ENCODE results near the gene CNPY1.

Gene CNPY1

DNA sequence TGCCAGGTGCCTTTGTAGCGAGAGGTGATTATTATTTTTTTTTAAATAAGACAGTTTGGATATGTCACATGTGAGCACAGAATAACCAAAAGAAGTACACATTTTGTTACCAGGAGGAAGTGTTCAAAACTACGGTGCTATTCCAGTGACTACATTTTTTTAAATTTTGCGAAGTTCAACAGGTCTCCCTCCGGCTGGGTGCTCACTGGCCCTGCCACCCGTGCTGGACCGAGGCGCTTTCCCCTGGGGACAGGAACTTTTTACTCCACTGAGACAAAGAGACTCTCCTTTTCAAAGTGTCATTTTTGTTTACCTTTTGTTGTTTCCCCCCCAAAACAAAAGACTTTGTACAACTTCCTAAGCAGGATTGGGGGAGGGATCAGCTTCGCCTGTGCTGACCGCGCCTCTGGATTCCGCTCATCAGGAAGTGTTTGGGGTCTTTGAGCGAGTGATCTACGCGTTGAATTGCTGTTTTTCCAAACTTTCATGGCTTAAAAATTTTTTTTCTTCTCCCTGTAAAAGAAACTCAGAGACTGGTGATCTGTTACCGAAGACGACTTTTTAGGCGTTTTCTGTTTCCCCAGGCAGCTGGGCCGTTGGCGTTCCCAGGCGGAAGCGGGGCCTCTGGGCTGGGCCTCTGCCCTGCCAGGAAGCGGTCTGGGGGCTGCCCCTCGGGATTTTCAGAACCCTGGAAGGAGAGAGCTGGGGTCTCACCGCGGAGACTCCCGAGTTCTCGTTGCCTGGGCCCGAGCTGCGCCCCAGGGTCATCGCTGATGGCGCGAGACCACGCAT is 81.2 kb downstream of the CNPY1 start:
- FAIRE-seq, result no peak

- FAIRE-seq, result no peak
These were observed 82.2 kb downstream of the CNPY1 start for GRCh38 chr7:155464183-155464582.

DNA sequence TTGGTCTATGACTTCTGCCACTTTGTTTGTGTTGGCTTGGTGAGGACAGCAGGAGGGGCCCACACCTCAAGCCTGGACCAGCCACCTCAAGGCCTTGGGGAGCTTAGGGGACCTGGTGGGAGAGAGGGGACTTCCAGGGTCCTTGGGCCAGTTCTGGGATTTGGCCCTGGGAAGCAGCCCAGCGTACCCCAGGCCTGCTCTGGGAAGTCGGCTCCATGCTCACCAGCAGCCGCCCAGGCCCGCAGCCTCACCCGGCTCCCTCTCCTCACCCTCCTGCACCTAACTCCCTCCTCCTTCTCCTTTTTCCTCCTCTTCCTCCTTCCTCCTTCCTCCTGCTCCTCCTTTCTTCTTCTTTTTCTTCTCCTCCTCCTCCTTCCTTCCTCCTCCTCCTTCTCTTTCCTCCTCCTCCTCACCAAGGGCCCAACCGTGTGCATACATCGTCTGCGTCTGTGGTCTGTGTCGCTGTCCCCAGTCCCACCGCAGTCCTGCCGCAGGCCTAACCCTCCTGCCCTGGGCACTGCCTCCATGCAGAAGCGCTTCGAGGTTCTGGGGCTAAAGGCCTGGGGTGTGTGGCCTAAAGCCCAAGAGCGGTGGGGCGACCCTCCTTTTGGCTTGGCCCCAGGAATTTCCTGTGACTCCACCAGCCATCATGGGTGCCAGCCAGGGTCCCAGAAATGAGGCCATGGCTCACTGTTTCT is 83.1 kb downstream of the CNPY1 start:
- no peak for FAIRE-seq

DNA sequence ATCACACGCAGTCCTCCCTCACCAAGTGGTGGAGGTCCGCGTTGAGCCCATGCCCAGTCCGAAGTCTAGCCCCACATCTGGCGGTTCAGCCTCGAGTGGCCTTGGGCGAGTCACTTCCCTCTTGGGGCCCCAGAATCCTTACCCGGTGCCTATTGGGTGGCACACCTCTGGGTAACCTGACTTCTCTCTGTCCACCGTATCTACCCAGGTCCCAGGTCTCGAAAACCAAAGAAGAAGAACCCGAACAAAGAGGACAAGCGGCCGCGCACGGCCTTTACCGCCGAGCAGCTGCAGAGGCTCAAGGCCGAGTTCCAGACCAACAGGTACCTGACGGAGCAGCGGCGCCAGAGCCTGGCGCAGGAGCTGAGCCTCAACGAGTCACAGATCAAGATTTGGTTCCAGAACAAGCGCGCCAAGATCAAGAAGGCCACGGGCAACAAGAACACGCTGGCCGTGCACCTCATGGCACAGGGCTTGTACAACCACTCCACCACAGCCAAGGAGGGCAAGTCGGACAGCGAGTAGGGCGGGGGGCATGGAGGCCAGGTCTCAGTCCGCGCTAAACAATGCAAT is 84.1 kb downstream of the CNPY1 start:
- no peak for FAIRE-seq

- FAIRE-seq, result no peak
These were observed 84.7 kb downstream of the CNPY1 start for GRCh38 chr7:155461631-155462030.

DNA sequence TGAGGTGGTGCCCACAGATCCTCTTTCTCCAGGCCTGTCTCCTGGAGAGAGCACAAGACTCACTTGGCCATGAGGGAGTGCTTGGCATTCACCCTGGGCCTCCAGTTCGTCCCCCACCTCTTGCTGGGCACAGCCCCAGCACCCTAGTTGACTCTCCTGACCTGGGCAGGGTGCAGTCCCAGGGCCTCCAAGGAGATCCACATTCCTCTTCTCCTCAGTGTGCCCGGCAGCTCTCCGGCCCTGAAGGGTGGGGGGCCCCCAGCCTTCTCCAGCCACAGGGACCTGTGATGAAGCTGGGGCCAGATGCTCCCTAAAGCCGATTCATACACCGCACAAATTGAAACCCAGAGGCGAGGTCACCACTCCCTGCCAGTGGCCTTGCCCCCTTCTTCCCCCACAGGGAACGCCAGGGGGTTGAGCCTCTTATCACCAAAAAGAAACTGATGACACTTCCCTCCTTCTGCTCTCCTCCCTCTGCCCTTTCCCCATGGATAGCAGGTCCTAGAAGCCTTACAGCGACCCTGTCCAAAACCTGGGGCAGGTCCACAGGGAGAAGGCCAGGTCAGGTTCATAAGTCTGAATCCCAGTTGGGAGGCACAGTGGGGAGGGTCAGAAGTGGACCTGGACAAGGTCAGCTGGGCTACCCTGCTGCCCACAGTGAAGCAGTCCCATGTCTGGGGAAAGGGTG is 85.3 kb downstream of the CNPY1 start:
- FAIRE-seq, result no peak

DNA sequence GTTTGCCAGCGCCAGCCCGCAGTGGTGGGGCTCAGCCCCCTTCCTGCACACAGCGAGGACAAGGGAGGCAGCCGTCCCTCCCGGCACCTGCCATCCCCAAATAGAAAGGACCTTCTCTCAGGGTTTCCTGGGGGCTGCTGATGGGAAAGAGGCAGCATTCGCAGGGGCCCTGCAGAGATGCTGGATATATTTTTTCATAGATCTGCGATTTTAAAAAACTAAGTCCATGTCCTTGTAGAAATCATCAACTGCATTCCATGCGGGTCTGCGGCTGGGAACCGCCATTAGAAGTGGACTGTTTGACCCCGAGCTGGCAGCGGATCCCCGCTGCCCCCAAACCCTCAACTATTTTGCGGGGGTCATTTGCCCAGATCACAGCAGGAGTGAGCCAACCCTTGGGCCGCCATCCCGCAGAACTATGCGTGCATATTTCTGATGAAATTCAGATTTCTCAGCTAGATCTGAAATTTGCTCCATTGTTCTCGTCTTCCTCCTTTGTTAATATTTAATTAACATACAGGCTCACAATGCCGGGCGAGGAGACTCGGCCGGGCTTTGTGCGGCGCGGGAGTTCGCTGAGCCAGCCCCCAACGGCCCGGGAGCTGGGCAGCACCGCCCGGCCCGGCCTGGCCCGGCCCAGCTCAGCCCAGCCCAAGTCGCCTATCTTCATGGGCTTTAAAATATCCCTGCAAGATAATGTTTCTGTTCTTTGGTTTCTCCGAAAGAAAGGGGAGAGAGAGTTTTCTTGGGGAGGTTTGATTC is 86.5 kb downstream of the CNPY1 start:
- FAIRE-seq, result no peak

GRCh38 chr7:155458878-155459699 is 87.3 kb downstream of the CNPY1 start:
- FAIRE-seq, result no peak

DNA sequence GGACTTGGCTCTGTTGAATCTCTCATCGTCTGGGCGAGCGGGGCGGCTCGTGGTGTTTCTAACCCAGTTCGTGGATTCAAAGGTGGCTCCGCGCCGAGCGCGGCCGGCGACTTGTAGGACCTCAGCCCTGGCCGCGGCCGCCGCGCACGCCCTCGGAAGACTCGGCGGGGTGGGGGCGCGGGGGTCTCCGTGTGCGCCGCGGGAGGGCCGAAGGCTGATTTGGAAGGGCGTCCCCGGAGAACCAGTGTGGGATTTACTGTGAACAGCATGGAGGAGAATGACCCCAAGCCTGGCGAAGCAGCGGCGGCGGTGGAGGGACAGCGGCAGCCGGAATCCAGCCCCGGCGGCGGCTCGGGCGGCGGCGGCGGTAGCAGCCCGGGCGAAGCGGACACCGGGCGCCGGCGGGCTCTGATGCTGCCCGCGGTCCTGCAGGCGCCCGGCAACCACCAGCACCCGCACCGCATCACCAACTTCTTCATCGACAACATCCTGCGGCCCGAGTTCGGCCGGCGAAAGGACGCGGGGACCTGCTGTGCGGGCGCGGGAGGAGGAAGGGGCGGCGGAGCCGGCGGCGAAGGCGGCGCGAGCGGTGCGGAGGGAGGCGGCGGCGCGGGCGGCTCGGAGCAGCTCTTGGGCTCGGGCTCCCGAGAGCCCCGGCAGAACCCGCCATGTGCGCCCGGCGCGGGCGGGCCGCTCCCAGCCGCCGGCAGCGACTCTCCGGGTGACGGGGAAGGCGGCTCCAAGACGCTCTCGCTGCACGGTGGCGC is 88.1 kb downstream of the CNPY1 start, which contains the start of gene EN2:
TSS of gene EN2 (plus strand) at position 19 of the 767 bp plus-strand sequence. CDS start at position 268, 249 bp downstream.
- FAIRE-seq, result no peak

- no peak for FAIRE-seq
These were observed 88.7 kb downstream of the CNPY1 start for GRCh38 chr7:155457544-155458110.

GRCh38 chr7:155456738-155457543 is 89.4 kb downstream of the CNPY1 start:
- no peak for FAIRE-seq

- no peak for FAIRE-seq
These were observed 90.3 kb downstream of the CNPY1 start for GRCh38 chr7:155455776-155456737.

DNA sequence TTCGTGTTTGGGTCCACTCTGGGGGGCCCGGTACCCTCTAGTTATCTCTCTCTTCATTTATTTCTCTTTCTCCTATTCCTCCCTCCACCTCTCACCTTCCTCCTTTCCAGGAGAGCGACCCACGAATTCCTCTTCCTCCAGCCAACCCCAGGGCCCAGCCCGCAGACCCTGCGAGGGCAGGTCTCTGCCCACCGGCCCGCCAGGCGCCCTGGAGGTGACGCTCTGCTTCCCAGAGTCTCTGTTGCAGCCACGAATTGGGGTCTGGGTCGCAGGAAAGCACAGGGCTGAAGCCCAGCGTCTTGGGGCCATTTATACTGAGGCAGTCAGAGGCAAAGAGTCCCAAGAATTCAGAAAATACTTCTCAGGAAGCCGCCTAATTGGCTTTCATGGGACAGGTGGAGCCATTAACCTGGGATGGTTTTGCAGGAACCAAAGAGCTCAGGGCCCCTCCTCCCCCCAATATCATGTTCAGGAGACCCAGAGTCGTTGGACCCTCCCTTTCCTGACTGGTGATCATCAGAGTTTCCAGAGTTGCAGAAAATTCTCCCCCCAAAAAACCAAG is 91.1 kb downstream of the CNPY1 start:
- FAIRE-seq, result no peak

DNA sequence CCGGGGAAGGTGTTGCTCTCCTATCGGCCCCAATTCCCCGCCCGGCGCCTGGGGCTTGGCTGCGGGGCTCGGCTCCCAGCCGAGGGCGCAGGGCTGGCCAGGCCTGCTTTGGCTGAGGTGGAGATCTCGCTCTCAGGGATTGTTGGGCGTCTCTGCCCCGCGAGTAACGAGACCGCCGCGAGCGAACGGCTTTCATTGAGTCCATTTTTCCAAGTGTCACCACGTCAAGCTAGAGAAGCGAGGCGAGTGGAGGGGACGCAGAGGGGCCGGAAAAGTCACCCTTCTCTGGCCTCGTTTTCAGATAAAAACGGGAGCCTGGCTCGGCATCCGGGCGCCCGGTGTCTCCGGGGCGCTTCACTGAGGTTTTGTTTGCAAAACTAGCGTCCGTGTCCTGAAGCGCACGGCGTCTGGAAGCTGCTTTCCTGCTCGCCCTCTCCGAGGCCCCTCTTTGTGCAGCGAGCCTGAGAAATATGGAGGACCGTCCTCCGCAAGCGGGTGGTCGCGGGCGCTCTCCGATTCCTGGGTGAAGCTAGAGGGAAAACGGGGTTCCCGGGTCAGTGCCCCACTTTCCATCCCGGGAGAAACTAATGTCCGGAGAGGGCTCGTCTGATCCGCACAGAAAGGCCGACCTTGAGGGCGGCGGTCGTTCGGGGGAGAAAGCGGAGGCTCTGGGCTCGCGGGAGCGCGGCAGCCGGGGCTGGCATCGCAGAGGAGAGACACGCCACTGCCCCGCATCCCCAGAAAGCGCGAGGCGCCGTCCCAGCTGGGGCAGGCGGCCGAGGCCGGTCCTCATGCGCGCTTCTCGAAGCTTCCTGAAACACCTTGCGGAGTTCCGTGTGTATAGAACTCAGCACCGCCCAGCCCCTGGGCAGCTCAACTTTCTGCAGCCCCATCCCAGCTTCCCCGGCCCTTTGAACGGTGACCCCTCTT is 91.9 kb downstream of the CNPY1 start:
- FAIRE-seq, result no peak

GRCh38 chr7:155453296-155454182 is 92.8 kb downstream of the CNPY1 start:
- no peak for FAIRE-seq
